IMR-90 (cell line): ENCODE results near the gene ALKBH2. TPM values are rescaled to one million over a fixed set of nuclear protein-coding genes. Genes with fewer than 3 reads are reported as not detected.
A peak's percentile ranks its signal among the peaks of the same experiment; 100 is the strongest.

Source experiments
- ATAC-seq: fragments of 200-7000 bp; cut with Tn5 transposase; 2 replicates; pipeline ENCODE4 v1.9.1; 2020; ENCODE audit warnings: low read depth, mild to moderate bottlenecking, moderate library complexity
- BruUV-seq: library from RNA; stranded (reverse); fragments of 400-500 nt; replicated peaks from 2 replicates; lab custom pipeline; 2021; lab: Mats Ljungman, UMichigan
- CTCF ChIA-PET: fragments of 300-600 bp; formaldehyde crosslinking; extraction: SDS; loops from one replicate; lab custom pipeline; 2021; ENCODE audit warnings: antibody characterized with exemption; lab: Yijun Ruan, JAX
- POLR2A ChIA-PET: fragments of 300-600 bp; sonication (Branson Sonifier 250); formaldehyde crosslinking; loops from one replicate; lab custom pipeline; 2022; ENCODE audit warnings: antibody characterized with exemption; ENCODE audit not compliant: unreplicated experiment; lab: Charles Lee
- DNase-seq: peaks from one replicate; pipeline ENCODE4 v3.0.0; 2013
- H2AFZ ChIP-seq: replicated peaks from 2 replicates; pipeline ENCODE3; 2013; ENCODE audit warnings: low read length, mild to moderate bottlenecking; ENCODE audit not compliant: poor library complexity
- H2AK5ac ChIP-seq: 2 replicates; pipeline ENCODE4 v1.6.1; 2013; ENCODE audit warnings: low read depth, low read length, inconsistent platforms
- H2AK9ac ChIP-seq: replicated peaks from 2 replicates; pipeline ENCODE3; 2013; ENCODE audit warnings: mild to moderate bottlenecking, low read depth, low read length, moderate library complexity; ENCODE audit not compliant: poor library complexity
- H2BK120ac ChIP-seq: 2 replicates; pipeline ENCODE4 v1.6.1; 2013; ENCODE audit warnings: low read depth, low read length, inconsistent platforms
- H2BK15ac ChIP-seq: 3 replicates; pipeline ENCODE4 v1.6.1; 2013; ENCODE audit warnings: low read depth, low read length, inconsistent platforms
- H2BK20ac ChIP-seq: 2 replicates; pipeline ENCODE4 v1.6.1; 2013; ENCODE audit warnings: low read depth, mild to moderate bottlenecking, inconsistent platforms, low read length, moderate library complexity
- H2BK5ac ChIP-seq: 2 replicates; pipeline ENCODE4 v1.6.1; 2013; ENCODE audit warnings: mild to moderate bottlenecking, low read depth, low read length, inconsistent platforms; ENCODE audit not compliant: poor library complexity, severe bottlenecking
- H3K14ac ChIP-seq: replicated peaks from 2 replicates; pipeline ENCODE4 v1.6.1; 2013; ENCODE audit warnings: low read depth, low read length, inconsistent platforms
- H3K18ac ChIP-seq: 2 replicates; pipeline ENCODE4 v1.6.1; 2013; ENCODE audit warnings: low read depth, low read length, control low read depth
- H3K23ac ChIP-seq: 2 replicates; pipeline ENCODE4 v1.6.1; 2013; ENCODE audit warnings: low read depth, low read length, inconsistent platforms
- H3K27ac ChIP-seq: 2 replicates; pipeline ENCODE4 v1.5.1; 2013; ENCODE audit warnings: mild to moderate bottlenecking, control low read depth, low read length; ENCODE audit not compliant: insufficient read depth
- H3K27me3 ChIP-seq: 2 replicates; pipeline ENCODE4 v1.6.1; 2013; ENCODE audit warnings: low read length; ENCODE audit not compliant: control insufficient read depth, insufficient read depth
- H3K36me3 ChIP-seq: 2 replicates; pipeline ENCODE4 v1.6.1; 2013; ENCODE audit warnings: low read length, mixed read lengths; ENCODE audit not compliant: control insufficient read depth, insufficient read depth
- H3K4ac ChIP-seq: 2 replicates; pipeline ENCODE4 v1.6.1; 2013; ENCODE audit warnings: low read depth, low read length, inconsistent platforms
- H3K4me1 ChIP-seq: 2 replicates; pipeline ENCODE4 v1.6.1; 2013; ENCODE audit warnings: low read length, mixed read lengths; ENCODE audit not compliant: control insufficient read depth, insufficient read depth
- H3K4me2 ChIP-seq: 2 replicates; pipeline ENCODE4 v1.6.1; 2013; ENCODE audit warnings: low read depth, mild to moderate bottlenecking, control low read depth, low read length, moderate library complexity
- H3K4me3 ChIP-seq: 2 replicates; pipeline ENCODE4 v1.5.1; 2013; ENCODE audit warnings: low read depth, mild to moderate bottlenecking, control low read depth, low read length, moderate library complexity; ENCODE audit not compliant: insufficient read depth
- H3K56ac ChIP-seq: 2 replicates; pipeline ENCODE4 v1.6.1; 2013; ENCODE audit warnings: low read length, inconsistent platforms; ENCODE audit not compliant: insufficient read depth; ENCODE audit errors: extremely low read depth
- H3K79me1 ChIP-seq, 2 experiments: 2 replicates each; pipeline ENCODE4 v1.6.1; 2013; ENCODE audit warnings: low read length in 2 of 2, inconsistent platforms in 1 of 2, low read depth in 1 of 2
- H3K9ac ChIP-seq: 2 replicates; pipeline ENCODE4 v1.6.1; 2013; ENCODE audit warnings: low read depth, low read length, control low read depth
- H3K9me1 ChIP-seq: 2 replicates; pipeline ENCODE4 v1.6.1; 2013; ENCODE audit warnings: low read length, inconsistent platforms; ENCODE audit not compliant: insufficient read depth
- H3K9me3 ChIP-seq: 2 replicates; pipeline ENCODE4 v1.6.1; 2013; ENCODE audit warnings: low read length; ENCODE audit not compliant: control insufficient read depth, insufficient read depth
- H4K20me1 ChIP-seq: 2 replicates; pipeline ENCODE4 v1.6.1; 2013; ENCODE audit warnings: low read length, inconsistent platforms; ENCODE audit not compliant: insufficient read depth
- H4K5ac ChIP-seq: 2 replicates; pipeline ENCODE4 v1.6.1; 2013; ENCODE audit warnings: mild to moderate bottlenecking, low read depth, low read length, control low read depth
- H4K8ac ChIP-seq, 2 experiments: 2 replicates each; pipeline ENCODE4 v1.6.1; 2013; ENCODE audit warnings: low read depth in 2 of 2, low read length in 2 of 2, control low read depth in 1 of 2, inconsistent platforms in 1 of 2
- H4K91ac ChIP-seq: 2 replicates; pipeline ENCODE4 v1.6.1; 2013; ENCODE audit warnings: low read depth, low read length, inconsistent platforms; ENCODE audit not compliant: insufficient read depth
- BHLHE40 ChIP-seq: fragments of 150-350 bp; IDR thresholded peaks from 2 replicates; pipeline ENCODE4 v1.6.1; 2016; ENCODE audit warnings: mild to moderate bottlenecking, low read depth, low read length
- CEBPB ChIP-seq: IDR thresholded peaks from 2 replicates; pipeline ENCODE4 v1.6.1; 2012; ENCODE audit warnings: low read depth, low read length, improper control_type of control experiment
- CHD1 ChIP-seq: IDR thresholded peaks from 2 replicates; pipeline ENCODE4 v1.6.1; 2012; ENCODE audit warnings: low read depth, low read length, improper control_type of control experiment
- FOS ChIP-seq: fragments of 150-350 bp; IDR thresholded peaks from 2 replicates; pipeline ENCODE4 v1.6.1; 2016; ENCODE audit warnings: low read depth, low read length
- MAFK ChIP-seq: IDR thresholded peaks from 2 replicates; pipeline ENCODE4 v1.6.1; 2012; ENCODE audit warnings: low read depth, low read length, improper control_type of control experiment
- MXI1 ChIP-seq: IDR thresholded peaks from 2 replicates; pipeline ENCODE4 v1.6.1; 2012; ENCODE audit warnings: low read depth, mild to moderate bottlenecking, low read length, moderate library complexity, borderline replicate concordance
- NFE2L2 ChIP-seq: fragments of 150-350 bp; IDR thresholded peaks from 2 replicates; pipeline ENCODE4 v1.6.1; 2016; ENCODE audit warnings: low read depth, mild to moderate bottlenecking, low read length
- POLR2A ChIP-seq: IDR thresholded peaks from 2 replicates; pipeline ENCODE4 v1.6.1; 2012; ENCODE audit warnings: mild to moderate bottlenecking, low read depth, low read length
- RCOR1 ChIP-seq: IDR thresholded peaks from 2 replicates; pipeline ENCODE4 v1.6.1; 2012; ENCODE audit warnings: mild to moderate bottlenecking, low read length, improper control_type of control experiment; ENCODE audit not compliant: insufficient replicate concordance
- RFX5 ChIP-seq: IDR thresholded peaks from 2 replicates; pipeline ENCODE4 v1.8.0; 2012; ENCODE audit warnings: low read depth, mild to moderate bottlenecking, low read length, moderate library complexity
- SMC3 ChIP-seq: fragments of 150-350 bp; IDR thresholded peaks from 2 replicates; pipeline ENCODE4 v1.6.1; 2016; ENCODE audit warnings: low read depth, mild to moderate bottlenecking, antibody characterized with exemption, low read length, moderate library complexity
- WGBS, 2 experiments: methylation state at CpG; one replicate each; pipeline versions ENCODE4 v1.1.5 to v1.1.7; 2013; ENCODE audit warnings: missing lambda C conversion rate in 2 of 2; ENCODE audit not compliant: insufficient read length in 1 of 2; ENCODE audit errors: extremely low coverage in 2 of 2; 5-methylcytosine and 5-hydroxymethylcytosine counted together
- dilution Hi-C: fragments of 300-500 bp; cut with HindIII; formaldehyde crosslinking; loops from one replicate; pipeline ENCODE4 v1.14.3; 2018; ENCODE audit warnings: low sequenced_read_pairs; ENCODE audit not compliant: unreplicated experiment
- in situ Hi-C: fragments of 300-500 bp; cut with MboI; formaldehyde crosslinking; loops from 3 replicates; pipeline ENCODE4 v1.14.3; 2019; ENCODE audit warnings: low sequenced_read_pairs, inconsistent platforms, mixed read lengths
- intact Hi-C: fragments of 100-400 bp; cut with micrococcal nuclease; formaldehyde crosslinking; loops from 2 replicates; pipeline ENCODE4 v1.10.0; 2022
- polyA plus RNA-seq, 3 experiments: library from polyadenylated mRNA; depleted of rRNA; stranded (reverse); fragments of >200 nt; gene quantifications; 2 replicates each; pipeline ENCODE4 v1.2.3, GENCODE V29; 2012; ENCODE audit warnings: low replicate concordance in 1 of 3
- total RNA-seq: library from RNA; depleted of rRNA; stranded (reverse); fragments of >200 nt; gene quantifications from 2 replicates; pipeline ENCODE4 v1.2.3, GENCODE V29; 2012
- TF ChIP-seq, protein P1 (sequence below): fragments of 150-350 bp; IDR thresholded peaks from 2 replicates; pipeline ENCODE4 v1.6.1; 2017; ENCODE audit warnings: mild to moderate bottlenecking, antibody characterized with exemption, low read length, low read depth
- TF ChIP-seq, protein P2 (sequence below): conservative IDR thresholded peaks from 2 replicates; pipeline ENCODE4 v1.5.1; 2012; ENCODE audit warnings: mild to moderate bottlenecking, low read depth, low read length, improper control_type of control experiment
- TF ChIP-seq, protein P3 (sequence below): fragments of 150-350 bp; IDR thresholded peaks from 2 replicates; pipeline ENCODE4 v1.6.1; 2016; ENCODE audit warnings: low read depth, mild to moderate bottlenecking, low read length, moderate library complexity, borderline replicate concordance

Gene ALKBH2
- total and polyA plus RNA-seq, 2 of the 4 experiments (the other 2 are of a cell fraction): 14.9 to 17.8 TPM

DNA sequence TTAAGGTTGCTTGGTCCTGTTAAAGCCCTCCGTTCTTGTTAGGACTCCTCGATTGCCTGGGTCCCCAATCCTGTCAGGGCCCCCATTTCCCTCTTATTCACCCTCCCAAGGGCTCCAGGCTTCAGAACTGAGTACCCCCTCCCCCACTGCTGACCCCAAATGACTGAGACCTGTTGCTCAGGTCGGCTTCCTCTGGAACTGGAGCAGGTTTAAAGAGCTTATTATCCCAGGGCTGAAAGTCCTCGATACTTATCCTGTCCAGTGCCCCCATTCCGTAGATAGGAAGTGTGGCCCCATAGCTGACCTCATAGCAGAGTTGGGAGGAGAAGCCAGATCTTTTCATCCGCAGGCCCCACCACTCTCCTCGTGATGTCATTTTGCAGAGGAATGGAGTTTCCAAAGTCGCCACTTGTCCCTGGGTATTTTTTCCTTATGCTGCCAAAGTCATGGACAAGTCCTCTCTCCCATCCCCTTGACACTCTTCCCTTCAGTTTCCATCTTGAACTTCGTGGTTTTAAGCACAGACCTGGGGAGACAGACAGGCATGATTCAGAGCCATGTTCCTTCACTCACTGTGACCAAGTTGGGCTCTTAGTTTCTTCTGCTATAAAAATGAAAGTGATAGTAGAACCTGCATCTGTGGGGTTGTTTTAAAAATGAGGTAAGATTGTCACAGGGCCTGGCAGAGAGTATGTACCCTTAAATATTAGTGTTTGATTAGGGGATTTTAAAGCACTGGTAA is 39.7 kb downstream of the ALKBH2 start:
- H2AK5ac ChIP-seq: no peak overlapping the region
- no peaks in the 10 kb centered on the region for H3K9me3 ChIP-seq
- 0 out of 2 replicates have a peak, but pooled peaks cover 4% of the 10 kb centered on the region for H3K4me1 ChIP-seq
- peak overlapping the region; percentile 100 for H2AFZ ChIP-seq
- 0 out of 2 replicates have a peak overlapping the region, but pooled peaks have one; percentile 45 for H3K23ac ChIP-seq
- TSS peak; percentile 46 for BruUV-seq
- H3K9ac ChIP-seq: peak overlapping the region; percentile 82
- H2BK5ac ChIP-seq: no peak overlapping the region
- DNase-seq (no peak), ATAC-seq (no peak)
- H3K4me3 ChIP-seq: peak overlapping the region; percentile 63
- no peak overlapping the region for H3K27ac ChIP-seq
- H3K14ac ChIP-seq: no peak overlapping the region; the same call in 1 of the 2 replicates
- peaks cover 5% of the 10 kb centered on the region for H3K9me1 ChIP-seq
- in situ Hi-C loops: no loop called here
- intact Hi-C loops: loop anchor here (2.0 kb wide), 1 partner anchor 33 kb away; the partner anchor contains the start of gene SVOP
- H3K4ac ChIP-seq: no peak overlapping the region
- H2BK20ac ChIP-seq: no peak overlapping the region
- no peak overlapping the region for H3K18ac ChIP-seq
- peaks cover 11 to 15% of the 10 kb centered on the region in 2 experiments; a peak in 3 of 4 replicates for H3K79me1 ChIP-seq
- H2BK120ac ChIP-seq: no peak overlapping the region
- dilution Hi-C loops: no loop called here
- no peaks in the 10 kb centered on the region for H4K20me1 ChIP-seq
- H4K5ac ChIP-seq: 0 out of 2 replicates have a peak overlapping the region, but pooled peaks have one; percentile 7
- peaks cover 2% of the 10 kb centered on the region; the same call in 1 of the 2 replicates for H3K36me3 ChIP-seq
- H3K56ac ChIP-seq: no peak overlapping the region
- H3K27me3 ChIP-seq: no peaks in the 10 kb centered on the region
- H4K91ac ChIP-seq: no peak overlapping the region
- POLR2A ChIA-PET: interaction anchor here (0.6 kb wide), 1 partner anchor 221 kb away, joined by 3 read pairs; no protein-coding TSS in a partner anchor
- H2AK9ac ChIP-seq: peak overlapping the region; percentile 62
- H3K4me2 ChIP-seq: peak overlapping the region; percentile 87
- H4K8ac ChIP-seq: peak overlapping the region; percentile 66 to 67; a peak in 3 of 4 replicates
- no peak overlapping the region for H2BK15ac ChIP-seq
- 26% methylated on average over 5 of the region's 9 CpGs; no CpG with 5 or more reads in 1 of the 2 experiments for WGBS, 2 experiments
- CTCF ChIA-PET: no interaction called here
- TF ChIP-seq RCOR1: no peak
- no peak for TF ChIP-seq MAFK
- no peak for TF ChIP-seq RFX5
- TF ChIP-seq SMC3: no peak
- TF ChIP-seq MXI1: no peak
- TF ChIP-seq, protein P1, sequence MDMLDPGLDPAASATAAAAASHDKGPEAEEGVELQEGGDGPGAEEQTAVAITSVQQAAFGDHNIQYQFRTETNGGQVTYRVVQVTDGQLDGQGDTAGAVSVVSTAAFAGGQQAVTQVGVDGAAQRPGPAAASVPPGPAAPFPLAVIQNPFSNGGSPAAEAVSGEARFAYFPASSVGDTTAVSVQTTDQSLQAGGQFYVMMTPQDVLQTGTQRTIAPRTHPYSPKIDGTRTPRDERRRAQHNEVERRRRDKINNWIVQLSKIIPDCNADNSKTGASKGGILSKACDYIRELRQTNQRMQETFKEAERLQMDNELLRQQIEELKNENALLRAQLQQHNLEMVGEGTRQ: no peak
- no peak for TF ChIP-seq NFE2L2
- TF ChIP-seq, protein P2, sequence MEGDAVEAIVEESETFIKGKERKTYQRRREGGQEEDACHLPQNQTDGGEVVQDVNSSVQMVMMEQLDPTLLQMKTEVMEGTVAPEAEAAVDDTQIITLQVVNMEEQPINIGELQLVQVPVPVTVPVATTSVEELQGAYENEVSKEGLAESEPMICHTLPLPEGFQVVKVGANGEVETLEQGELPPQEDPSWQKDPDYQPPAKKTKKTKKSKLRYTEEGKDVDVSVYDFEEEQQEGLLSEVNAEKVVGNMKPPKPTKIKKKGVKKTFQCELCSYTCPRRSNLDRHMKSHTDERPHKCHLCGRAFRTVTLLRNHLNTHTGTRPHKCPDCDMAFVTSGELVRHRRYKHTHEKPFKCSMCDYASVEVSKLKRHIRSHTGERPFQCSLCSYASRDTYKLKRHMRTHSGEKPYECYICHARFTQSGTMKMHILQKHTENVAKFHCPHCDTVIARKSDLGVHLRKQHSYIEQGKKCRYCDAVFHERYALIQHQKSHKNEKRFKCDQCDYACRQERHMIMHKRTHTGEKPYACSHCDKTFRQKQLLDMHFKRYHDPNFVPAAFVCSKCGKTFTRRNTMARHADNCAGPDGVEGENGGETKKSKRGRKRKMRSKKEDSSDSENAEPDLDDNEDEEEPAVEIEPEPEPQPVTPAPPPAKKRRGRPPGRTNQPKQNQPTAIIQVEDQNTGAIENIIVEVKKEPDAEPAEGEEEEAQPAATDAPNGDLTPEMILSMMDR: no peak
- no peak for TF ChIP-seq FOS
- no peak for TF ChIP-seq POLR2A
- TF ChIP-seq CHD1: no peak
- TF ChIP-seq, protein P3, sequence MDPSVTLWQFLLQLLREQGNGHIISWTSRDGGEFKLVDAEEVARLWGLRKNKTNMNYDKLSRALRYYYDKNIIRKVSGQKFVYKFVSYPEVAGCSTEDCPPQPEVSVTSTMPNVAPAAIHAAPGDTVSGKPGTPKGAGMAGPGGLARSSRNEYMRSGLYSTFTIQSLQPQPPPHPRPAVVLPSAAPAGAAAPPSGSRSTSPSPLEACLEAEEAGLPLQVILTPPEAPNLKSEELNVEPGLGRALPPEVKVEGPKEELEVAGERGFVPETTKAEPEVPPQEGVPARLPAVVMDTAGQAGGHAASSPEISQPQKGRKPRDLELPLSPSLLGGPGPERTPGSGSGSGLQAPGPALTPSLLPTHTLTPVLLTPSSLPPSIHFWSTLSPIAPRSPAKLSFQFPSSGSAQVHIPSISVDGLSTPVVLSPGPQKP: no peak
- TF ChIP-seq CEBPB: no peak
- no peak for TF ChIP-seq BHLHE40
